OCI-LY7 (cell line): ENCODE measurements around the gene HERPUD2.

Source experiments
- CTCF ChIP-seq: fragments of 200-600 bp; sonication (generic); conservative IDR thresholded peaks from 2 replicates; pipeline ENCODE4 v1.5.1; 2014; ENCODE audit warnings: mild to moderate bottlenecking, antibody characterized with exemption, low read length, moderate library complexity, mixed read lengths
- EZH2phosphoT487 ChIP-seq: fragments of 200-600 bp; sonication (generic); IDR thresholded peaks from 2 replicates; pipeline ENCODE4 v1.6.1; 2018; ENCODE audit warnings: low read depth, borderline replicate concordance, mild to moderate bottlenecking, mixed run types, antibody characterized with exemption, low read length, moderate library complexity, mixed read lengths

GRCh38 chr7:35700333-35700732, 5.4 kb upstream of the HERPUD2 start:
- TF ChIP-seq CTCF: no peak
- no peak for TF ChIP-seq EZH2phosphoT487
